Hematopoietic multipotent progenitor cell (in vitro differentiated cells): ENCODE data around the gene CTSL. TPM values are rescaled to one million over a fixed set of nuclear protein-coding genes. Genes with fewer than 3 reads are reported as not detected.
"Not testable (repeated sequence)": the region's sequence is repeated elsewhere in the genome, so short reads cannot be mapped to it uniquely, and the experiment has no call there.

Experiments used
- DNase-seq, 3 donors: peaks; one replicate each; pipeline ENCODE4 v3.0.0-alpha.2; 2011 to 2015; ENCODE audit warnings: low read depth in 2 of 3, low spot score in 2 of 3
- total RNA-seq: library from RNA; depleted of rRNA; stranded (reverse); fragments of >200 nt; gene quantifications from one replicate; pipeline ENCODE4 v1.2.3, GENCODE V29; 2012

Gene CTSL
- total RNA-seq, 1 donor = 1.3 TPM

- no peak for DNase-seq
Observed at GRCh38 chr9:87718231-87718630, 7.7 kb upstream of the CTSL start.

- DNase-seq = no peak
Observed at GRCh38 chr9:87718852-87719612, 6.9 kb upstream of the CTSL start.

GRCh38 chr9:87720173-87720572 is 5.7 kb upstream of the CTSL start:
- DNase-seq = no peak

DNA sequence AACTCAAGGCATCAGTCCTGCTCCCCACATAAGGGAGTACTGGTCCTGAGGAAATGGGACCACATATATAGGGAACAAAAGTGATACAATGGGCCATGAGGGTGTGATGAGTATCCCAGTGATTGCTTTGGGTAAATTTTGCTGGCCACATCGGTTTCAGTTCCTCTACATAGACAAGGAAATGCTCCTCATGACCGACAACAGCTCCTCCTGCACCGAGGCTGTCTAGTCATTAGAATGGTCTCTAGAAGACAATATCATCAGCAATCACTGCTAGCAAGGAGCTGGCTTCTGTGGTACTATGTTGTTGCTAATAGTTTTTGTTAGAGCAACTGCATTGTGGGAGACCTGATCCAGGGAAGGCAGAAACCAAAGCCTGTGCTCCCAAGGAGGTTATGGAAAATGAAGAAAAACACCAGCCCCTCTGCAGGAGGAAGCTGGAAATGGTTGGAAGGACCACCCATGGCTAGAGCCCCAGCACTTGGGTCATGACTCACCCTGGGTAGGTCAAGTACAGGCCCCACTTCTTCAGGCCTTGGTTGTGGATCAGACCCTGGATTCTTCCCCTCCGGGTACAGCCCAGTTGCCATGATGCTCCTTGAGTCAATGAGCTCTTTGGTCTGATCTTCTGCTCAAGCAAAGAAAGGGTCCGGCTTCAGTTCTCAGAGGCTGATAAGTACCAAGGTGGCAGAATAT is 3.4 kb upstream of the CTSL start:
- no peak for DNase-seq

- DNase-seq = no peak
Observed at GRCh38 chr9:87725356-87725899, 491 bp upstream of the CTSL start.

GRCh38 chr9:87729246-87729645 is 3.3 kb downstream of the CTSL start:
- DNase-seq = no peak

GRCh38 chr9:87731321-87731720 is 5.4 kb downstream of the CTSL start:
- no peak for DNase-seq

DNA sequence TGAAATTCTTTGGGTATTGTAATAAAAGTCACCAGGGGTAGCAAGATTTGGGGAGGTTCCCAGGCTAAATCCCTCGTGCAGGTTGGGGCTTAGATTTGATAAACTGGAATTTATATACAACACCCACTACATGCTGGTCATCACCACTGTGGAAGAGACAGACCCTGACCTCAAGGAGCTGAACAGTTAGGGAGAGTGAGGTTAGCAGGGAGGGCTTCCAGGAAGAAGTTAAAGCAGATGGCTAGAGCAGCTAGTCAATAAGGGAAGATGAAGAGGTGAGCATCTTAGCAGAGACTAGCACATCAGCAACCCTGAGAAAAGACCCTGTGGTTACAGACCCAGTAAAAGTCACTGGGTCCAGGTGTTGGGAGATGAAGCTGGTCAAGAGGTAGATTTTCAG is 6.4 kb downstream of the CTSL start:
- DNase-seq = no peak

- DNase-seq = no peak
Observed at GRCh38 chr9:87732756-87733155, 6.8 kb downstream of the CTSL start.

DNA sequence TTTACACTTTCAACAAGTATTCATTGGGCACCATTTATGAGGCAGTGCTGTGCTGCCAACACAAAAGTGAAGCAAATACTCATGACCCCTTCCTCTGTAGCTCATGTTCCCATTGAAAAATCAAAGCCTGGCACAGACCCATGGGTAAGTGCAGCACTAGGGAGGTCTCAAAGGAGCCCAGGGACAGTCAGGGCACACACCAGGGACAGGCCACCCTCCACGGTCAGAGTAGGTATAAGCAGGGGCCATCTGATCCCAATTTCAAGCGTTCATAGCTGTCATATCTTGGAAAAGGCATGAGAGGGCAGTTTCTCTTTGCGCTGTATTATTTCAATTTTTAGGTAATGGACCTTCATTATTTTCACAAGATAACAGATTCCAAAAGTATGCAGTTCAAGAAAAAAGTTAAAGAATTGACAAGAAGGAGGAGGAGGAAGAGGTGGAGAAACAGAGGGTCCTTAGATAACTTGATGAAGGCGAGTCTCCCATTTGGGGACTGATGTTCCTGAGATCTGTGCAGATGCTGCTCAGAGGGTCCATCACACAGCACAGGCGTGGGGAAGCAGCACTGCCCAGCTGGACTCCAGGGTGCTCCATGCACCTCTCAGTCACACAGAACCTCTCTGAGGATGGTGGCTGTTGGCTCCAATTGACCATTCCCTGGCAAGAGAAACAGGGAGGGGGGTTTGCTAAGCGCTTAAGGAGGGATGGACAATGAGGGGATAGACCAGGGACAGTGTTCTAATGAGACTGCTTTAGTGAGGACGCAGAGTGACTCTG is 7.5 kb downstream of the CTSL start:
- no peak for DNase-seq

DNA sequence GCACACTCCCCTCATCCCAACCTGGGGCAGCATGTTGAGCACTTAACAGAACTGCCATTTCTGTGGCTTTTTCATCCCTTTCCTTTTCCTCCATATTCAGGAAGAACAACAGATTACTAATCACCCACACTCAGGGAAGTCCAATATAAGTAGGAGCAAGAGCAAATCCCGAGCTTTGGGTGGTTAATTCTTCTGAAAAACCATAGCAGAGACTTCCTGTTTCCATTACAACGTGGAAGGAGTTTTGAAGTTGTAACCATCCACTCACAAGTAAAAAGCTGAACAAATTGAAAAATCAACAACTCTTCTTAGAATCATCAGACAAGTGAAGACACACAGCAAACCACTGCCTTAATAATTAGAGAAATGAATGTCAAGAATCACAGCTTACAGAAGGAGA is 8.2 kb downstream of the CTSL start:
- no peak for DNase-seq

DNA sequence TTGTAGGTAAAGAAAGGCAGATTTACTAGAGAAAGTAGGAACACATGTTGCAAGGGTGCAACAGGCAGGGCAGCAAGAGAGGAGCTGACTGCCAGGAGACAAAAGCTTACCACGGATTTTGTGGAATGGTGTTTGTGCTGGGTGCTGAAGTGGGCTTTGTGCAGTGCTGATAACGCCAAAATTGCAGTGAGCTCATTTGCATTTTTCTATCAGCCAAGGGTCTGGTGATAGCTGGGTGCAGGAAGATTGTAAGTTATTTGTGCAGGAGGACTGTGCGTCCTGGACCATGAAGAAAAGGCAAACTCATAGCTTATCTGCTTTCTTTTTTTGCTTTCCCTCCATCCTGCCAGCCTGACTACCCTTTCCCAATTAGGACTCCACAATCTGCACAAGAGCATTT is 13.6 kb downstream of the CTSL start:
- no peak for DNase-seq

GRCh38 chr9:87740209-87740608 is 14.3 kb downstream of the CTSL start:
- no peak for DNase-seq

GRCh38 chr9:87741326-87741725 is 15.4 kb downstream of the CTSL start:
- DNase-seq = no peak

GRCh38 chr9:87741891-87742290 is 16.0 kb downstream of the CTSL start:
- no peak for DNase-seq

DNA sequence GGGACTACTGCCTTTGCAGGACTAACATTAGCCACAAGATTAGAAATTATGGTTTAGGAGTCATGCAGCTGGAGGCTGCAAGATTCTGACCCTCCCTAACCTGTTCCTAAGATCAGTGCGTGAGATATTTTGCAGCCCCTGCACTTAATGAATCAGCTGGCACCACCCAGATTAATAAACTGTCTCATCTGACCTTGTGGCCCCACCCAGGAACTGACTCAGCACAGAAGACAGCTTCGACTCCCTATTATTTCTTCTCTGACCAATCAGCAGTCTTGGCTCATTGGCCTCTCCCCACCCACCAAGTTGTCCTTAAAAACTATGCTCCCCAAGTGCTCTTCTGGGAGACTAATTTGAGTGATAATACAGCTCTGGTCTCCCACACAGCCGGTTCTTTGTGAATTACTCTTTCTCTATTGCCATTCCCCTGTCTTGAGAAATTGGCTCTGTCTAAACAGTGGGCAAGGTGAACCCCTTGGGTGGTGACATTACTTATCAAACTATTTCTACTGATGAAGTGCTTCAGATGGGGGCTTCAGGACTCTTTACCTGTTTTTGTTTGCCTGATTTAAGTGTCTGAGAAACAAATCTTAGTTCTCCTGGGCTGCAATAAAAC is 17.0 kb downstream of the CTSL start:
- no peak for DNase-seq

- not testable (repeated sequence) for DNase-seq
Observed at GRCh38 chr9:87744247-87744646, 18.3 kb downstream of the CTSL start.

DNA sequence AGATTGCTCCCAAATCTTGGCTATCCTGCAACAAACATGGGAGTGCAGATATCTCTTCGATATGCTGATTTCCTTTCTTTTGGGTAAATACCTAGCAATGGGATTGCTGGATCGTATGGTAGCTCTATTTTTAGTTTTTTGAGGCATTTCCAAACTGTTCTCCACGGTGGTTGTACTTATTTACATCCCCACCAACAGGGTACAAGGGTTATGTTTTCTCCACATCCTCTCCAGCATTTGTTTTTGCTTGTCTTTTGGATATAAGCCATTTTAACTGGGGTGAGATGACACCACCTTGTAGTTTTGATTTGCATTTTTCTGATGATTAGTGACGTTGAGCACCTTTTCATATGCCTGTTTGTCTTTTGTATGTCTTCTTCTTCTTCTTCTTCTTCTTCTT is 20.3 kb downstream of the CTSL start:
- no peak for DNase-seq

- no peak for DNase-seq
Observed at GRCh38 chr9:87748881-87749280, 23.0 kb downstream of the CTSL start.

GRCh38 chr9:87749335-87750035 is 23.6 kb downstream of the CTSL start:
- DNase-seq = no peak
